ENCODE data around the gene TNN. TPM values are rescaled to one million over a fixed set of nuclear protein-coding genes. Genes with fewer than 3 reads are reported as not detected.

TNN gene
- total RNA-seq, 2 experiments from 2014 or later = not detected

GRCh38 chr1:175133673-175134435, 66.2 kb downstream of the TNN start:
- H3K9me3 ChIP-seq (ENCODE audit: control insufficient read depth in 1 of 2, insufficient read depth in 1 of 2, low read length in 2 of 2) = no peaks in the 10 kb centered on the region
- H3K27ac ChIP-seq (ENCODE audit: low read depth in 1 of 2, low read length in 2 of 2) = no peak overlapping the region
- no peak overlapping the region for H3K4me3 Mint-ChIP-seq
- H3K36me3 ChIP-seq (ENCODE audit: insufficient read depth, low read length) = no peaks in the 10 kb centered on the region
- H3K4me3 ChIP-seq (ENCODE audit: low read length) = no peak overlapping the region
- ATAC-seq (ENCODE audit: poor library complexity) = no peak
- peaks cover 37% of the 10 kb centered on the region for H3K27me3 Mint-ChIP-seq
- no peaks in the 10 kb centered on the region for H3K36me3 Mint-ChIP-seq (ENCODE audit: low read depth)
- TF ChIP-seq CTCF (IDR thresholded peaks at IDR 0.05) = no peak
- intact Hi-C loops (cut with DNase I, micrococcal nuclease) = no loop called here
- no peaks in the 10 kb centered on the region for H3K4me1 Mint-ChIP-seq (ENCODE audit: low read depth)
- no peak for DNase-seq
- no peaks in the 10 kb centered on the region for H3K9me3 Mint-ChIP-seq
- no peak overlapping the region for H3K27ac Mint-ChIP-seq
- ChIA-PET POLR2A (no interaction called here), CTCF (no interaction called here)
- H3K4me1 ChIP-seq (ENCODE audit: insufficient read depth, low read length) = no peaks in the 10 kb centered on the region
- H3K27me3 ChIP-seq (ENCODE audit: control insufficient read depth in 1 of 2, insufficient read depth in 2 of 2, low read length in 2 of 2) = peaks cover 5 to 10% of the 10 kb centered on the region in 2 experiments

- no peak overlapping the region for H3K27ac Mint-ChIP-seq
- Histone ChIP-seq H3K27me3 (ENCODE audit: control insufficient read depth in 1 of 2, insufficient read depth in 2 of 2, low read length in 2 of 2) (peaks cover 5 to 10% of the 10 kb centered on the region in 2 experiments), H3K36me3 (ENCODE audit: insufficient read depth, low read length) (no peaks in the 10 kb centered on the region), H3K27ac (ENCODE audit: low read depth in 1 of 2, low read length in 2 of 2) (no peak overlapping the region), H3K4me1 (ENCODE audit: insufficient read depth, low read length) (no peaks in the 10 kb centered on the region), H3K9me3 (ENCODE audit: control insufficient read depth in 1 of 2, insufficient read depth in 1 of 2, low read length in 2 of 2) (no peaks in the 10 kb centered on the region), H3K4me3 (ENCODE audit: low read length) (no peak overlapping the region)
- no peak for DNase-seq
- CTCF ChIA-PET = no interaction called here
- peaks cover 37% of the 10 kb centered on the region for H3K27me3 Mint-ChIP-seq
- POLR2A ChIA-PET = no interaction called here
- no peak for ATAC-seq (ENCODE audit: poor library complexity)
- no peaks in the 10 kb centered on the region for H3K36me3 Mint-ChIP-seq (ENCODE audit: low read depth)
- no peaks in the 10 kb centered on the region for H3K9me3 Mint-ChIP-seq
- no peaks in the 10 kb centered on the region for H3K4me1 Mint-ChIP-seq (ENCODE audit: low read depth)
- intact Hi-C loops (cut with DNase I, micrococcal nuclease) = no loop called here
- TF ChIP-seq CTCF (IDR thresholded peaks at IDR 0.05) = no peak
- H3K4me3 Mint-ChIP-seq = no peak overlapping the region
These were observed 66.9 kb downstream of the TNN start for GRCh38 chr1:175134500-175134899.

- H3K27ac ChIP-seq (ENCODE audit: low read depth in 1 of 2, low read length in 2 of 2) = no peak overlapping the region
- no peak for ATAC-seq (ENCODE audit: poor library complexity)
These were observed 68.6 kb downstream of the TNN start for GRCh38 chr1:175136246-175136645.

More at GRCh38 chr1:175136246-175136645, 68.6 kb downstream of the TNN start:
- Mint-ChIP-seq H3K36me3 (ENCODE audit: low read depth) (no peaks in the 10 kb centered on the region), H3K9me3 (no peaks in the 10 kb centered on the region), H3K27ac (no peak overlapping the region), H3K4me3 (no peak overlapping the region), H3K4me1 (ENCODE audit: low read depth) (no peaks in the 10 kb centered on the region), H3K27me3 (peaks cover 37% of the 10 kb centered on the region)
- intact Hi-C loops (cut with DNase I, micrococcal nuclease) = no loop called here
- H3K4me1 ChIP-seq (ENCODE audit: insufficient read depth, low read length) = no peaks in the 10 kb centered on the region
- H3K9me3 ChIP-seq (ENCODE audit: control insufficient read depth in 1 of 2, insufficient read depth in 1 of 2, low read length in 2 of 2) = no peaks in the 10 kb centered on the region
- CTCF ChIA-PET = interaction anchor here (0.8 kb wide), 1 partner anchor 10 kb away, joined by 3 read pairs; no protein-coding TSS in a partner anchor
- no peak overlapping the region for H3K4me3 ChIP-seq (ENCODE audit: low read length)
- H3K36me3 ChIP-seq (ENCODE audit: insufficient read depth, low read length) = no peaks in the 10 kb centered on the region
- no peak for TF ChIP-seq CTCF (IDR thresholded peaks at IDR 0.05)
- POLR2A ChIA-PET = no interaction called here
- H3K27me3 ChIP-seq (ENCODE audit: control insufficient read depth in 1 of 2, insufficient read depth in 2 of 2, low read length in 2 of 2) = peaks cover 5 to 10% of the 10 kb centered on the region in 2 experiments
- DNase-seq = no peak
